Peyer's patch (tissue), 4 donors: ENCODE measurements around the gene HPSE2. TPM values are rescaled to one million over a fixed set of nuclear protein-coding genes. Genes with fewer than 3 reads are reported as not detected.
"Not testable (repeated sequence)": the region's sequence is repeated elsewhere in the genome, so short reads cannot be mapped to it uniquely, and the experiment has no call there.

Source experiments
- DNase-seq, 3 donors: peaks; one replicate each; pipeline ENCODE4 v3.0.0-alpha.2; 2017 to 2019
- H3K27ac ChIP-seq, 4 donors: fragments of 200-600 bp; sonication (generic); one replicate each; pipeline ENCODE4 v1.5.1; 2016 to 2019
- H3K27me3 ChIP-seq, 2 donors: fragments of 200-600 bp; sonication (generic); one replicate each; pipeline ENCODE4 v1.5.1; 2019
- H3K36me3 ChIP-seq, 3 donors: fragments of 200-600 bp; sonication (generic); one replicate each; pipeline ENCODE4 v1.5.1; 2016 to 2019
- H3K4me1 ChIP-seq, 4 donors: fragments of 200-600 bp; sonication (generic); one replicate each; pipeline ENCODE4 v1.5.1; 2016 to 2019
- H3K4me3 ChIP-seq, 4 donors: fragments of 200-600 bp; sonication (generic); 1 replicate in 3 of 4; 2 replicates in 1 of 4; pipeline ENCODE4 v1.5.1; 2016 to 2019; ENCODE audit warnings: mild to moderate bottlenecking in 1 of 4
- H3K9me3 ChIP-seq, 4 donors: fragments of 200-600 bp; sonication (generic); one replicate each; pipeline ENCODE4 v1.5.1; 2016 to 2019; ENCODE audit warnings: mild to moderate bottlenecking in 1 of 4
- POLR2A ChIP-seq, 2 donors: fragments of 450-650 bp; IDR thresholded peaks; one replicate each; pipeline ENCODE4 v1.5.1; 2017; ENCODE audit warnings: antibody characterized with exemption in 2 of 2, mild to moderate bottlenecking in 2 of 2, moderate library complexity in 2 of 2
- total RNA-seq, 4 donors: library from RNA; depleted of rRNA; stranded (reverse); fragments of >200 nt; gene quantifications; one replicate each; pipeline ENCODE4 v1.1.0, GENCODE V29; 2016
- TF ChIP-seq, protein P1 (sequence below), 6 experiments: fragments of 450-650 bp in 4 of 6; fragments of 200-600 bp in 2 of 6; sonication (generic) in 1 of 6; IDR thresholded peaks; one replicate each; pipeline ENCODE4 v1.5.1; 2017 to 2019; ENCODE audit warnings: antibody characterized with exemption in 6 of 6, mild to moderate bottlenecking in 3 of 6, moderate library complexity in 1 of 6

Gene HPSE2
- total RNA-seq, 4 donors from 2014 or later = 3.0 to 15.7 (median 7.4) TPM

- Histone ChIP-seq H3K27me3 (no peaks in the 10 kb centered on the region), H3K9me3 (peaks cover 0 to 7% (median 2%) of the 10 kb centered on the region in 4 donors), H3K27ac (no peak overlapping the region), H3K36me3 (no peaks in the 10 kb centered on the region), H3K4me1 (no peaks in the 10 kb centered on the region), H3K4me3 (no peak overlapping the region)
- no peak for DNase-seq
- TF ChIP-seq POLR2A (IDR thresholded peaks at IDR 0.05) = no peak
- TF ChIP-seq, protein P1, sequence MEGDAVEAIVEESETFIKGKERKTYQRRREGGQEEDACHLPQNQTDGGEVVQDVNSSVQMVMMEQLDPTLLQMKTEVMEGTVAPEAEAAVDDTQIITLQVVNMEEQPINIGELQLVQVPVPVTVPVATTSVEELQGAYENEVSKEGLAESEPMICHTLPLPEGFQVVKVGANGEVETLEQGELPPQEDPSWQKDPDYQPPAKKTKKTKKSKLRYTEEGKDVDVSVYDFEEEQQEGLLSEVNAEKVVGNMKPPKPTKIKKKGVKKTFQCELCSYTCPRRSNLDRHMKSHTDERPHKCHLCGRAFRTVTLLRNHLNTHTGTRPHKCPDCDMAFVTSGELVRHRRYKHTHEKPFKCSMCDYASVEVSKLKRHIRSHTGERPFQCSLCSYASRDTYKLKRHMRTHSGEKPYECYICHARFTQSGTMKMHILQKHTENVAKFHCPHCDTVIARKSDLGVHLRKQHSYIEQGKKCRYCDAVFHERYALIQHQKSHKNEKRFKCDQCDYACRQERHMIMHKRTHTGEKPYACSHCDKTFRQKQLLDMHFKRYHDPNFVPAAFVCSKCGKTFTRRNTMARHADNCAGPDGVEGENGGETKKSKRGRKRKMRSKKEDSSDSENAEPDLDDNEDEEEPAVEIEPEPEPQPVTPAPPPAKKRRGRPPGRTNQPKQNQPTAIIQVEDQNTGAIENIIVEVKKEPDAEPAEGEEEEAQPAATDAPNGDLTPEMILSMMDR (IDR thresholded peaks at IDR 0.05) = no peak
These were observed 13.2 kb upstream of the HPSE2 start for GRCh38 chr10:99248824-99249223.

GRCh38 chr10:99247893-99248292, 12.2 kb upstream of the HPSE2 start:
- DNase-seq, H3K4me1 ChIP-seq, H3K9me3 ChIP-seq, H3K27me3 ChIP-seq, H3K4me3 ChIP-seq, H3K27ac ChIP-seq, H3K36me3 ChIP-seq: not testable (repeated sequence)

DNA sequence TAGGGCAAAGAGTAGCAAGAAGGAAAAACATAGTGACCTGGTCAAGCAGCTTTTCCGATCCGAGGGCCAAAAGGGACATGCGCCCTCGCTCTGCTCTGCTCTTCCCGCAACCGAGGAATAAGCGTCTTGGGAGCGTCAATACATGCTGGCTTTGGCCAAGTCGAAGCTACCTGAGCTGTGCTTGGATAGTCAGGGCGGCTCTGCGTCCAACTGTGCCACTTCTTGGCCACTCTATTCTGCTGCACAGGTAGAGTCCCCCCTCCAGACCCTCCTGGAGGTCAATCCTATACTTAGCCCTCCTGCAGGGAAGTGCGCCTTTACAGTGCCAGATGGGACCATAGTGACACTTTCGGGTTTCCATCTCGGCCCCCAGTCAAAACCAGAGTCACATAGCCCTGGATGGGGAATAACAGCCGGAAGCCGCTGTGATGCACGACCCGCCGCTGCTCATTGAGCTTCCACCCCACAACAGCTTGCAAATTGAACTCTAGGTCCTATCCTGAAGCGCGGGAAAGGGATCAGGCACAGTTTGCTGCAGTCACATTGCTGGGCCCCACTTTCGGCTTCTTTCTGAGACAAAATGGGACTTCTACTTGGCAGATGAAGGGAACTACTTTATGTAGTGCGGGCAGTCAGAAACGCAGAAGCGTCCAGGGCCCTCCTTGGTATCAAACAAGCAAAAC, 1.1 kb upstream of the HPSE2 start:
- peak overlapping the region in 2 of 4 donors; percentile 20 to 48 for H3K4me3 ChIP-seq
- H3K4me1 ChIP-seq = peaks cover 0 to 6% (median 3%) of the 10 kb centered on the region in 4 donors
- H3K36me3 ChIP-seq = no peaks in the 10 kb centered on the region
- H3K27me3 ChIP-seq = peaks cover 0 to 20% of the 10 kb centered on the region in 2 donors
- H3K27ac ChIP-seq = peak overlapping the region in 2 of 4 donors; percentile 65 to 79
- no peak for DNase-seq
- H3K9me3 ChIP-seq = peaks cover 0 to 7% (median 0%) of the 10 kb centered on the region in 4 donors
- no peak for TF ChIP-seq POLR2A (IDR thresholded peaks at IDR 0.05)

DNA sequence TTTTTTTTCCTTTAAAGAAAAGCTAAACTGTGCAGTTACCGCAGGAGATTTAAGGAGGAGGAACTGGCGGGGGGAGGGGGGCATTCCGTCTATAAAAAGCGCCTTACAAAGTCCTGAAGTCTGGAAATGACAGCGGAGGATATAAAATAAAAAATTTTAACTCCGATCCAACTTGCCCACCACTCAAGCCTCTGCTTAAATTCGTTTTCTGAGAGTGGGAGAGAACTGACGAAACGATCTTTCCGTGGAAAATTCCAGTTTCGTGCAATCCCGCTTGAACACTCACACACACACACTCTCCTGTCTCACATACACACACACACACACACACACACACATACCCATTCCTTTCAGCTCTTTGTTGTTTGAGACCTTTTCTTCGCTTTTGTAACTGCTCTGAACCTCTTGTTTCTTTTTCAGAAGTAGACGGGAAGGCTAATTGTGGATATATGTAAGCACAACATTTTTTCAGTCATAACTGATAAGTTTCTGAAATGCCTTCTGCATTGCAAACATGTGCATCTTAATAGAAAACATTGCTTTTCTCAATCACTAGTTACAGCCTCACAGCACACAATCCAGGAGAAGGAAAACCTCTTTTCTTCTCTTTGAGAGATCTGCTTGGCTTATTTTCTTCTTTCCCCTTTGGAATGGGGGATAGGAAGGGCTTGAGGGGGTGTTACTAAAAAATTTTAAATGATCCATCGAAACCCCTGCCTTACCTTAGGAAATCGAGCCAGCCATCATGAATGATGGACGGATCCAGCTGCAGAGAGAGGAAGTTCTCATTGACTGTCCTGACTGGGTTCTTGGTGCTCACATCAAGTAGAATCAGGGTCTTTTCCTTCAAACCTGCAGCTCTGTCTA, 628 bp downstream of the HPSE2 start:
- H3K4me3 ChIP-seq = peak overlapping the region in 2 of 4 donors; percentile 48 to 52
- DNase-seq = no peak

DNA sequence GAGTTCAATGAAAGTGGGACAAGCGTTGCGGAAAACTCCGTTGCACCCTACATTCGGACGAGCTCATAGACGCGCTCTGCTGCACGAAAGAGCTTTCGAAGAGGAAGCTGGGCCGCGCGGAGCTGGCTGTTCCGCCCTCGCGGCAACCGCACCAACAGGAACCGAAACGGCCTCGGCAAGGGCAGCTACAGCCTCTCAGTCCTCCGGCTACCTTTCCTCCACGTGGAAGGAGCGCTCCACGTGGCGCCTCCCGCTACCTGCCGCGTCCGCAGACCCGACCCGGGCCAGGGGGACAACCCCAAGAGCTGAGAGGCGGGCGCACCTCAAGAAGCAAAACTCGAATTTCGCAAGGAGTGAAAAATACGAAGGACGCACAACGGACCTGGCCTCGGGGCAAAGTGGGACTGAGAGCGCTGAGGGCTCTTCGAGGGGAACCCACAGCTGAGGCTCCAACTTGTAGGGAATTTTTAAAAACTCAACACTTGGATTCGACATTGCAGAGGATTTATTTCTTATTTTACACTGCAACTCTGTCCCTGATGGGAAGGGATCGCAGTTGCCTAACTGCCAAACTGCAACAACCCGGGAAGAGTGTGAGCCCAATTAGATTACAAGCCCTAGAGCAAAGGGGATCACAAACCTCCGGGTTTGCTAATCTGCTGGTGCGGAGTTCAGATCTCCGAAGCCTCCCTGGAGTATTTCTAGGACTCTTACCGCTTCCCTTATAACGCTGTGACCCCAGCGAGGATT, 1.4 kb downstream of the HPSE2 start:
- Histone ChIP-seq H3K9me3 (peaks cover 0 to 7% (median 0%) of the 10 kb centered on the region in 4 donors), H3K4me3 (peak overlapping the region; percentile 17 to 52 (median 42)), H3K4me1 (peaks cover 0 to 6% (median 3%) of the 10 kb centered on the region in 4 donors), H3K27me3 (peaks cover 0 to 20% of the 10 kb centered on the region in 2 donors), H3K36me3 (no peaks in the 10 kb centered on the region), H3K27ac (peak overlapping the region; percentile 9 to 79 (median 44))
- peak; percentile 54 to 77 (median 63) for DNase-seq
- TF ChIP-seq, protein P1 (IDR thresholded peaks at IDR 0.05) = no peak
- TF ChIP-seq POLR2A (IDR thresholded peaks at IDR 0.05) = no peak

More for the DNA sequence above, 628 bp downstream of the HPSE2 start:
- H3K27me3 ChIP-seq = peaks cover 0 to 20% of the 10 kb centered on the region in 2 donors
- H3K9me3 ChIP-seq = peaks cover 0 to 7% (median 0%) of the 10 kb centered on the region in 4 donors
- peak overlapping the region in 3 of 4 donors; percentile 9 to 79 (median 76) for H3K27ac ChIP-seq
- TF ChIP-seq POLR2A (IDR thresholded peaks at IDR 0.05) = no peak
- TF ChIP-seq, protein P1 (IDR thresholded peaks at IDR 0.05) = no peak
- H3K36me3 ChIP-seq = no peaks in the 10 kb centered on the region
- H3K4me1 ChIP-seq = peaks cover 0 to 6% (median 3%) of the 10 kb centered on the region in 4 donors

GRCh38 chr10:99233689-99234037, 2.0 kb downstream of the HPSE2 start:
- TF ChIP-seq POLR2A (IDR thresholded peaks at IDR 0.05) = no peak
- TF ChIP-seq, protein P1 (IDR thresholded peaks at IDR 0.05) = no peak
- H3K27me3 ChIP-seq = peaks cover 0 to 20% of the 10 kb centered on the region in 2 donors
- H3K36me3 ChIP-seq = no peaks in the 10 kb centered on the region
- peaks cover 0 to 6% (median 3%) of the 10 kb centered on the region in 4 donors for H3K4me1 ChIP-seq
- H3K4me3 ChIP-seq = peak overlapping the region; percentile 17 to 52 (median 42)
- peaks cover 0 to 7% (median 0%) of the 10 kb centered on the region in 4 donors for H3K9me3 ChIP-seq
- H3K27ac ChIP-seq = peak overlapping the region in 2 of 4 donors; percentile 76 to 79
- no peak for DNase-seq
